Stimulated activated CD8-positive, alpha-beta memory T cell treated with anti-CD3 and anti-CD28 coated beads, Interleukin-4, amount 100 ng/mL, for 48 hours (primary cell): ENCODE data around the gene DHX58.
A peak's percentile ranks its signal among the peaks of the same experiment; 100 is the strongest.
"Not testable (repeated sequence)": the region's sequence is repeated elsewhere in the genome, so short reads cannot be mapped to it uniquely, and the experiment has no call there.

Experiments used
- DNase-seq: peaks from one replicate; pipeline ENCODE4 v3.0.0-alpha.2; 2020

DHX58 gene

DNA sequence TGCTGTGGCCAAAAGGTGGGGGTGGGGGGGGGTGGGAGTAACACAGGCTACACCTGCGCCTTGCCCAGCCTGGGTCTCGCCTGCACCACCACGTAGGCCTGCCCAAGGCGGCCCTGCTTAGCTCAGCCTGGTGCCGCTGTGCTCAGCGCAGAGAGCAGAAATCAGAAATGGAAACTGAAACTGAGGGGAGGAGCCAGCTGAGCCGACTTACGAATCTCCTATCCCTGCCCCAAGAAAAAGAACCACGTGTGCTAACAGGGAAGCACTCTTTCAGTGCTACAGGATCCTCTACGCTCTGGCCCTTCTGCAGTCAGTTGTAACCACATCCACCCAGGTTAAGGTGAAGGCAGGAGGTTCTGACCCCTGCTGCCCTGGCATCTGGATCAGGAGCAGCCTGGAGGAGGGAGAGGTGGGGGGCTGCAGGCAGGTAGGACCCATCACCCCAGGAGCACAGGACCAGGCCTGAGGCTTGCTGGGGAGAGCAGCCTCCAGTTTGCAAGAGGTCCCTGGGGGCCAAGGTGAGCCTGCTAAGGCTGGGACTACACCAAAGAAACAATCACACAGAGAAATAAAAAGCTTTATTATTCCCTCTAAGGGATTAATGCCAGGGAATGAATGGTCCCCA is at the start of gene DHX58:
Gene DHX58 (minus strand): TSS at position 163 of the 625 bp plus-strand sequence. CDS start 822 bp downstream, outside the sequence.
- peak; percentile 81 for DNase-seq

- DNase-seq: no peak
These were observed 48.0 kb upstream of the DHX58 start for GRCh38 chr17:42160531-42160910.

DNA sequence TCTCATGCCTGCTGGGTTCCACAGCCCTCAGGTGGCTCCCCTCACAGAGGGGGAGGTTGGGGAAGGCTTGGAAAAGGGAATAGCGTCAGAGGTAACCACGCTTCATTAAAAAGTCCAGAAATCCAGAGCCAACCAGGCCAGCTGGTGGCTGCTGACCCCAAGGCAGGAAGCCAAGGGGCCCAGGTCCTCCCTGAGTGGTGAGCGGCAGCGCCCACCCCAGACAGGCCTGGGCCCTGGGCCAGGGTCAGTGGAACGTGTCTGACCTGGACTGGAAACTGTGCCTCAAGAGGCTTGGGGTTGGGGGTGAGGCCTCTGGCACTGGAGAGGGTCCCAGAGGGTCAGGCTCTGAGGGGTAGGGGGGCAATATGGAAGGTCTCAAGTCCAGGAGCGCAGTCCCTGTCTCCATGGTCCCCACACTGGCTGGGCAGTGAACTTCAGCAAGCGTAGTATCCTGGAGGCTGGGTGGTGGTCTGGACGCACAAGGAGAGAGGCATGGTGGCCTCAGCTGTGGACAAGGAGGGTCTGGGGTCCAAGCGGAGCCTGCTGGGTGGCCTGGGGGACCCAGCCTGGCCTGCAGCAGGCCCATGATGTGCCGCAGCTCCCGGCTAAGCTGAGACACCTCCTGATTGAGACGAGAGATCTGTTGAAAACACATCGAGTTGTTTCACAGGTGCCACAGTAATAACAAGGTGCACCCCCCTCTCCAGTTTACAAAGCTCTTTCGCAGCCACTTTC is 47.4 kb upstream of the DHX58 start:
- no peak for DNase-seq

- no peak for DNase-seq
These were observed 43.1 kb upstream of the DHX58 start for GRCh38 chr17:42155614-42156045.

GRCh38 chr17:42153919-42154742 is 41.6 kb upstream of the DHX58 start:
- no peak for DNase-seq

DNA sequence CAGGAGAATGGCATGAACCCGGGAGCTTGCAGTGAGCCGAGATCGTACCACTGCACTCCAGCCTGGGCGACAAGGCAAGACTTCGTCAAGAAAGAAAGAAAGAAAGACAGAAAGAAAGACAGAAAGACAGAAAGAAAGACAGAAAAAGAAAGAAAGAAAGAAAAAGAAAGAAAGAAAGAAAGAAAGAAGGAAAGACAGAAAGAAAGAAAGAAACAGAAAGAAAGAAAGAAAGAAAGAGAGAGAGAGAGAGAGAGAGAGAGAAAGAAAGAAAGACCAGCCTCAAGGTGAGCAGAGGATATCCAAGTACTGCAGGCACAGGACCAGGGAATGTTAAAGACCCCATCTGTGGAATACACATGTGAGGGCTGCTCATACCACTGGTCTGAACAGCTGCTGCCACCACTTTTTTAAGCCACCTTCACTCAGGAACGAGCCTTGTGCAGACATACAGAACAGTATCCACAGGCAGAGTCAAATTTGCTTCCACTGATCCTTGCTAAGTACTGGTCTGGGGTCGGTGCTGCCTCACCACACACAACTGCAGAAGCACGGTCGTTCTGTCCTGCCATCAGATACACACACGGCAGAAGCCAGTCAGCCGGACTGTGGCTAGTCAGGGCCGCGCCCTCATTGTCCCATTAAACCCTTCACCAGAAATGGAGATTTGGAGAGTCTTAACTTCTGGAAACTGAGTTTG is 34.5 kb upstream of the DHX58 start:
- no peak for DNase-seq

- DNase-seq: not testable (repeated sequence)
These were observed 30.6 kb upstream of the DHX58 start for GRCh38 chr17:42143138-42143537.

- DNase-seq: no peak
These were observed 29.9 kb upstream of the DHX58 start for GRCh38 chr17:42142371-42142896.

GRCh38 chr17:42141382-42141781 is 28.9 kb upstream of the DHX58 start:
- no peak for DNase-seq

- not testable (repeated sequence) for DNase-seq
These were observed 28.2 kb upstream of the DHX58 start for GRCh38 chr17:42140690-42141089.

- no peak for DNase-seq
These were observed 26.4 kb upstream of the DHX58 start for GRCh38 chr17:42138749-42139492.

- DNase-seq: no peak
These were observed 24.1 kb upstream of the DHX58 start for GRCh38 chr17:42136654-42137051.

DNA sequence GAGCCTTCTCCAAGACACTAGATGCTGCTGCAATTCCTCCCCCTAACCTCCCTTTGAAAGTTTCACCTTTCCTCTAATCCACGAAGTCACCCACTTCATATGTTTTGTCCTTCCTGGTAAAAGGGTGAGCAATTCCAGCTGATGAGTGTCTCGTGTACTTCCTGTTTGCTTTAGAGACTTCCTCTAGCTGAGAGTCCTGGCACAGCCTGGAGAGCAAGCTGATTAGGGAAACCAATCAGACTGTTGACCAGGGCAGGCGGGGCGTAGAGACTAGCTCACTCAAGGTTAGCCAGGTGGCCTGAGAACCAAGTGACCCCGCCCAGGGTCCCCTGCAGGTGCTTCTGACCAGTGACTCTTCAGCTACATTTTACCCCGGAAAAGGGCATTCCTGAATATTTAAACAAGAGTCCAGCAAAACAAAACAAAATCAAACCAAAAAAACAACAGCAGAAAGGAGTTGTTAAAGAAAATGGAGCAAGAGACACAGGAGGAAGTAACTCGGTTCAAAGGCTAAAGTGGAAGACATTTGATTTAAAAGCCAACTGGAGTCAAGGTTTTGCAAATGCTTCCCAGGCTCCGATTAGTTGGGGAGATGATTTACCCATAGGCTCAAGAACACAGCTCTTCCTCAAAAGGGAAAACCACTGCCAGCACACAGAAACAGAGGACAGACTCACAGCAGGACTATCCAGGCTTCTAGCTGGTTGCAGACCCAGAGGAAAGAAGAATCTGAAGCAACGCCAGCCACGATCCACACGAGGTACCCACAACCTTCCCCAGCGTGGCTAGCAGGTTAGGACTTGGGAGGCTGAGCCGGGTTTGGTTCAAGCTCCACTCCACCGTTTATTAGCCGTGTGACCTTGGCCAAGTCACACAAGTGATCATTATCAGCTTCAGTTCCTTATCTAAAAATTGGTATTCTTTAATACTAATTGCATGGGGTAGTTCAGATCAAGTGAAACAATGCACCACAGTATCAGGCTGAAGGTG is 23.4 kb upstream of the DHX58 start:
- DNase-seq: no peak

GRCh38 chr17:42135151-42135550 is 22.6 kb upstream of the DHX58 start:
- no peak for DNase-seq

GRCh38 chr17:42133461-42134041 is 21.0 kb upstream of the DHX58 start:
- peak; percentile 53 for DNase-seq

DNA sequence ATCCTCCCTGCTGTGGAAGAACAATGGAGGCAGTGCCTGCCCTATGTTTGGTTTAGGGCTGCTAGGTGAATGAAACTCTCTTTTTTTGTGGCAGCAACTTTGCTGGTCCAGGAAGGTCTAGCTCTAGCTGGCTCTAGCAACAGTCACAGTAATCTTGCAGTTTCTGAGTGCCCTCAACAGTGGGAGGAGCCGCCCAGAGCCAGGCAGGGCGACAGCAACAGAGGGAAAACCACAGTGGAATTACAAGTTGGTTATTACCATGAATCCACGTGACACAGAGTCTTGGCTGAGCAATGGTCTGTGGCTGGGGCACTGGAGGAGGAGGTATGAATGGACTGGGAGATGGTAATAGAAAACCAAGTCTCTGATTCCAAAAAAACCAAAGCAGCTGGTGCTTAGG is 20.4 kb upstream of the DHX58 start:
- DNase-seq: peak; percentile 51

DNA sequence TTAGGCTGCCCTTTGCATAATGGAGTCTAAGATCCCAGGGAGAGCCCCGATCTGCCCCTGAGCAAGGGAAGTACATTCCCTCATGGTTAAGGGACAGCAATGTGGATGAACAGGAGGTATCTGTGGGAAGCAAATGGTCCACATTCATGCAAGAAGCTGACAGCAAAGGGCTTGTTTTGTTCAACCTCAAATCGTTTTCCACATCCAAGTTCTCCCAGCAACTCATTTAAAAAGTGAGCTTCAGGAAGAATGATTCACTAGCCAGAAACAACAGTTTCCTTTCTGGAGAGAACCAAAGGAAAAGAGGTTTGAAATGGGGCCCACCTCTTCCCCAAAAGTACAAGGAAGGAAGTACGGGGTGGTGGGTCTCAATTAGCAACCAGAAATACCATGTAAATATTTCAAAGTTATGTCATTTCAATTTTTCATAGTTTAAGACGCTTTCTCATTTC is 19.5 kb upstream of the DHX58 start:
- no peak for DNase-seq

DNA sequence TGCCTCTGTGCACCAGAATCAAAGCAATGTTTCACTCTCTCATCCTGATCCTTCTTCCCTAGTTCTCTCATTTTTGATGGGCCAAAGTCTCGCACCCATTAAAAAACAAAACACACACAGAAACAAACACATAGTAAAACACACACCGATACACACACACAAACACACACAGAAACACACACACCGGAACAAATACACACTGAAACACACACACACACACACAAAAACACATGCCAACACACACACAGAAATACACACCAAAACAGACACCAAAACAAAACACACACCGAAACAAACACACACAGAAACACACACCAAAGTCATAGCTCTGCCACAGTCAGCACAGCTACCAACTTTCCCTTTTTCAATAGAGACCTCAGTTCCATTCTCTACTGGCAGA is 18.7 kb upstream of the DHX58 start:
- DNase-seq: no peak

GRCh38 chr17:42130310-42130936 is 17.9 kb upstream of the DHX58 start:
- DNase-seq: no peak
